Ascending aorta (tissue), 2 donors: Measurements from ENCODE around the gene PEX16. TPM values are rescaled to one million over a fixed set of nuclear protein-coding genes. Genes with fewer than 3 reads are reported as not detected.

Experiments used
- DNase-seq, 2 donors: peaks; one replicate each; pipeline ENCODE4 v3.0.0-alpha.2; 2019; ENCODE audit warnings: low spot score in 2 of 2
- H3K27ac ChIP-seq, 2 donors: fragments of 200-600 bp; sonication (generic); one replicate each; pipeline ENCODE4 v1.5.1; 2016 to 2017; ENCODE audit warnings: mild to moderate bottlenecking in 1 of 2
- H3K27me3 ChIP-seq: fragments of 200-600 bp; sonication (generic); one replicate; pipeline ENCODE4 v1.5.1; 2017
- H3K36me3 ChIP-seq, 2 donors: fragments of 200-600 bp; sonication (generic); one replicate each; pipeline ENCODE4 v1.5.1; 2016
- H3K4me1 ChIP-seq, 2 donors: fragments of 200-600 bp; sonication (generic); one replicate each; pipeline ENCODE4 v1.5.1; 2016 to 2017; ENCODE audit warnings: mild to moderate bottlenecking in 1 of 2
- H3K4me3 ChIP-seq, 2 donors: fragments of 200-600 bp; sonication (generic); one replicate each; pipeline ENCODE4 v1.5.1; 2016 to 2017; ENCODE audit warnings: mild to moderate bottlenecking in 1 of 2
- H3K9me3 ChIP-seq, 2 donors: fragments of 200-600 bp; sonication (generic); one replicate each; pipeline ENCODE4 v1.5.1; 2016
- CTCF ChIP-seq, 3 experiments: fragments of 200-600 bp in 2 of 3; fragments of 450-650 bp in 1 of 3; sonication (generic) in 2 of 3; IDR thresholded peaks; one replicate each; pipeline ENCODE4 v1.5.1; 2016 to 2019; ENCODE audit warnings: antibody characterized with exemption in 3 of 3, mild to moderate bottlenecking in 1 of 3, moderate library complexity in 1 of 3
- intact Hi-C: fragments of 100-400 bp; cut with DNase I; formaldehyde crosslinking; loops from one replicate; pipeline ENCODE4 v1.15.1; 2023
- total RNA-seq: library from RNA; depleted of rRNA; stranded (reverse); fragments of >200 nt; gene quantifications from one replicate; pipeline ENCODE4 v1.1.0, GENCODE V29; 2016

PEX16 gene
- total RNA-seq, 1 donor from 2014 or later = 77.9 TPM

- Histone ChIP-seq H3K36me3 (no peaks in the 10 kb centered on the region), H3K4me3 (no peak overlapping the region), H3K27ac (no peak overlapping the region), H3K4me1 (no peaks in the 10 kb centered on the region), H3K9me3 (no peaks in the 10 kb centered on the region), H3K27me3 (no peaks in the 10 kb centered on the region)
- TF ChIP-seq CTCF (IDR thresholded peaks at IDR 0.05) = no peak
- intact Hi-C loops = no loop called here
- DNase-seq = no peak
These were observed 24.8 kb downstream of the PEX16 start for GRCh38 chr11:45892856-45893255.

- TF ChIP-seq CTCF (IDR thresholded peaks at IDR 0.05) = no peak
- Histone ChIP-seq H3K36me3 (no peaks in the 10 kb centered on the region), H3K27me3 (no peaks in the 10 kb centered on the region), H3K4me1 (peaks cover 0 to under 1% of the 10 kb centered on the region in 2 donors), H3K27ac (no peak overlapping the region), H3K9me3 (no peaks in the 10 kb centered on the region), H3K4me3 (no peak overlapping the region)
- intact Hi-C loops = no loop called here
- no peak for DNase-seq
These were observed 26.7 kb downstream of the PEX16 start for GRCh38 chr11:45890886-45891550.

- DNase-seq = no peak
- peaks cover 0 to 6% of the 10 kb centered on the region in 2 donors for H3K4me1 ChIP-seq
- intact Hi-C loops = no loop called here
- no peaks in the 10 kb centered on the region for H3K27me3 ChIP-seq
- TF ChIP-seq CTCF (IDR thresholded peaks at IDR 0.05) = no peak
- no peaks in the 10 kb centered on the region for H3K36me3 ChIP-seq
- H3K27ac ChIP-seq = no peak overlapping the region
- H3K4me3 ChIP-seq = no peak overlapping the region
- H3K9me3 ChIP-seq = no peaks in the 10 kb centered on the region
These were observed 27.7 kb downstream of the PEX16 start for GRCh38 chr11:45889966-45890365.

GRCh38 chr11:45889555-45889954, 28.1 kb downstream of the PEX16 start:
- no peak overlapping the region for H3K27ac ChIP-seq
- intact Hi-C loops = no loop called here
- no peaks in the 10 kb centered on the region for H3K36me3 ChIP-seq
- no peaks in the 10 kb centered on the region for H3K27me3 ChIP-seq
- H3K4me1 ChIP-seq = peaks cover 0 to 6% of the 10 kb centered on the region in 2 donors
- no peak overlapping the region for H3K4me3 ChIP-seq
- no peaks in the 10 kb centered on the region for H3K9me3 ChIP-seq
- no peak for DNase-seq
- TF ChIP-seq CTCF (IDR thresholded peaks at IDR 0.05) = no peak

GRCh38 chr11:45887587-45887986, 30.1 kb downstream of the PEX16 start:
- Histone ChIP-seq H3K27ac (no peak overlapping the region), H3K36me3 (no peaks in the 10 kb centered on the region), H3K4me1 (peaks cover 0 to 6% of the 10 kb centered on the region in 2 donors), H3K27me3 (no peaks in the 10 kb centered on the region), H3K9me3 (no peaks in the 10 kb centered on the region), H3K4me3 (no peak overlapping the region)
- intact Hi-C loops = no loop called here
- no peak for TF ChIP-seq CTCF (IDR thresholded peaks at IDR 0.05)
- no peak for DNase-seq
